ENCODE data around the gene PHC2. TPM values are rescaled to one million over a fixed set of nuclear protein-coding genes. Genes with fewer than 3 reads are reported as not detected.

PHC2 gene
- total RNA-seq, 1 donor from 2014 or later, result 124 TPM

GRCh38 chr1:33305816-33306652 is 124.9 kb downstream of the PHC2 start:
- DNase-seq, result peak; percentile 15

GRCh38 chr1:33305016-33305415 is 125.9 kb downstream of the PHC2 start:
- H3K36me3 ChIP-seq, result no peaks in the 10 kb centered on the region
- TF ChIP-seq CTCF (IDR thresholded peaks at IDR 0.05), result no peak
- no peak overlapping the region for H3K4me3 ChIP-seq
- H3K27me3 ChIP-seq, result peaks cover 8% of the 10 kb centered on the region
- peaks cover 27% of the 10 kb centered on the region for H3K4me1 ChIP-seq
- no peak for ATAC-seq
- peak; percentile 5 for DNase-seq
- no peak overlapping the region for H3K27ac ChIP-seq
- intact Hi-C loops (cut with DNase I), result no loop called here
- H3K9me3 ChIP-seq, result no peaks in the 10 kb centered on the region

More at GRCh38 chr1:33305816-33306652, 124.9 kb downstream of the PHC2 start:
- Histone ChIP-seq H3K4me3 (peak overlapping the region; percentile 31), H3K36me3 (no peaks in the 10 kb centered on the region), H3K27me3 (peaks cover 8% of the 10 kb centered on the region), H3K27ac (no peak overlapping the region), H3K4me1 (peaks cover 19% of the 10 kb centered on the region), H3K9me3 (no peaks in the 10 kb centered on the region)
- TF ChIP-seq CTCF (IDR thresholded peaks at IDR 0.05), result no peak
- ATAC-seq, result no peak
- intact Hi-C loops (cut with DNase I), result no loop called here

- DNase-seq (peak; percentile 64), ATAC-seq (peak; percentile 4)
- H3K4me1 ChIP-seq, result peaks cover 32% of the 10 kb centered on the region
- no peak for TF ChIP-seq CTCF (IDR thresholded peaks at IDR 0.05)
- peaks cover 18% of the 10 kb centered on the region for H3K36me3 ChIP-seq
- no peaks in the 10 kb centered on the region for H3K9me3 ChIP-seq
- H3K4me3 ChIP-seq, result no peak overlapping the region
- peaks cover 8% of the 10 kb centered on the region for H3K27me3 ChIP-seq
- no peak overlapping the region for H3K27ac ChIP-seq
- intact Hi-C loops (cut with DNase I), result no loop called here
These were observed 128.6 kb downstream of the PHC2 start for GRCh38 chr1:33302325-33302724.

GRCh38 chr1:33301273-33301984 is 129.5 kb downstream of the PHC2 start:
- peaks cover 27% of the 10 kb centered on the region for H3K36me3 ChIP-seq
- ATAC-seq (no peak), DNase-seq (peak; percentile 6)
- TF ChIP-seq CTCF (IDR thresholded peaks at IDR 0.05), result no peak
- H3K4me3 ChIP-seq, result no peak overlapping the region
- H3K9me3 ChIP-seq, result no peaks in the 10 kb centered on the region
- no peak overlapping the region for H3K27ac ChIP-seq
- intact Hi-C loops (cut with DNase I), result no loop called here
- H3K4me1 ChIP-seq, result peaks cover 25% of the 10 kb centered on the region
- H3K27me3 ChIP-seq, result peaks cover 1% of the 10 kb centered on the region

GRCh38 chr1:33300673-33301072 is 130.2 kb downstream of the PHC2 start:
- intact Hi-C loops (cut with DNase I), result no loop called here
- no peak for TF ChIP-seq CTCF (IDR thresholded peaks at IDR 0.05)
- DNase-seq, result peak; percentile 77
- Histone ChIP-seq H3K27ac (no peak overlapping the region), H3K4me3 (no peak overlapping the region), H3K9me3 (no peaks in the 10 kb centered on the region), H3K27me3 (no peaks in the 10 kb centered on the region), H3K4me1 (peaks cover 26% of the 10 kb centered on the region), H3K36me3 (peaks cover 28% of the 10 kb centered on the region)
- peak; percentile 54 for ATAC-seq

Measured in upper lobe of right lung (tissue), 1 donor.